H9 (cell line): ENCODE measurements around the gene FAM174B. TPM values are rescaled to one million over a fixed set of nuclear protein-coding genes. Genes with fewer than 3 reads are reported as not detected.

Source experiments
- DNase-seq: peaks from one replicate; pipeline ENCODE4 v3.0.0-alpha.2; 2017
- H2AFZ ChIP-seq: one replicate; pipeline ENCODE4 v1.6.1; 2013; ENCODE audit warnings: mild to moderate bottlenecking, low read length, control low read depth, moderate library complexity
- H2AK5ac ChIP-seq: 2 replicates; pipeline ENCODE4 v1.6.1; 2013; ENCODE audit warnings: low read length, control low read depth, mixed read lengths; ENCODE audit not compliant: insufficient read length
- H2BK120ac ChIP-seq: one replicate; pipeline ENCODE4 v1.6.1; 2013; ENCODE audit warnings: low read depth, mild to moderate bottlenecking, low read length, control low read depth, inconsistent platforms; ENCODE audit not compliant: poor library complexity, severe bottlenecking
- H2BK12ac ChIP-seq: 2 replicates; pipeline ENCODE4 v1.6.1; 2013; ENCODE audit warnings: low read length, control low read depth, mixed read lengths, low read depth; ENCODE audit not compliant: insufficient read length
- H2BK15ac ChIP-seq: 2 replicates; pipeline ENCODE4 v1.6.1; 2013; ENCODE audit warnings: low read depth, low read length, control low read depth
- H2BK20ac ChIP-seq: one replicate; pipeline ENCODE4 v1.6.1; 2013; ENCODE audit warnings: low read depth, mild to moderate bottlenecking, low read length, control low read depth, inconsistent platforms; ENCODE audit not compliant: poor library complexity, severe bottlenecking
- H2BK5ac ChIP-seq: 2 replicates; pipeline ENCODE4 v1.6.1; 2013; ENCODE audit warnings: low read length, control low read depth, mixed read lengths; ENCODE audit not compliant: insufficient read length
- H3K14ac ChIP-seq: 2 replicates; pipeline ENCODE4 v1.6.1; 2013; ENCODE audit warnings: low read length, control low read depth; ENCODE audit not compliant: insufficient read depth
- H3K18ac ChIP-seq: 2 replicates; pipeline ENCODE4 v1.6.1; 2013; ENCODE audit warnings: low read depth, mild to moderate bottlenecking, mixed read lengths, low read length, control low read depth; ENCODE audit not compliant: insufficient read length
- H3K23ac ChIP-seq: 2 replicates; pipeline ENCODE4 v1.6.1; 2013; ENCODE audit warnings: low read length, control low read depth, mixed read lengths, low read depth; ENCODE audit not compliant: insufficient read length
- H3K23me2 ChIP-seq: 2 replicates; pipeline ENCODE4 v1.6.1; 2013; ENCODE audit warnings: low read depth, mild to moderate bottlenecking, mixed read lengths, low read length, control low read depth; ENCODE audit not compliant: insufficient read length, poor library complexity, severe bottlenecking
- H3K27ac ChIP-seq: 2 replicates; pipeline ENCODE4 v1.5.1; 2013; ENCODE audit warnings: low read length, control low read depth, mixed read lengths, low read depth; ENCODE audit not compliant: insufficient read length
- H3K27me3 ChIP-seq: 2 replicates; pipeline ENCODE4 v1.6.1; 2013; ENCODE audit warnings: low read length, control low read depth, inconsistent platforms; ENCODE audit not compliant: insufficient read depth
- H3K4ac ChIP-seq: 2 replicates; pipeline ENCODE4 v1.6.1; 2013; ENCODE audit warnings: low read depth, mild to moderate bottlenecking, control low read depth, inconsistent platforms, low read length, moderate library complexity
- H3K4me1 ChIP-seq: 2 replicates; pipeline ENCODE4 v1.6.1; 2013; ENCODE audit warnings: low read length, control low read depth, inconsistent platforms; ENCODE audit not compliant: insufficient read depth
- H3K4me2 ChIP-seq: 2 replicates; pipeline ENCODE4 v1.6.1; 2013; ENCODE audit warnings: low read length, control low read depth, mixed read lengths; ENCODE audit not compliant: insufficient read length, insufficient read depth
- H3K56ac ChIP-seq: 2 replicates; pipeline ENCODE4 v1.6.1; 2013; ENCODE audit warnings: low read depth, mild to moderate bottlenecking, mixed read lengths, low read length, control low read depth; ENCODE audit not compliant: insufficient read length
- H3K79me1 ChIP-seq: 2 replicates; pipeline ENCODE4 v1.6.1; 2013; ENCODE audit warnings: low read depth, mild to moderate bottlenecking, moderate library complexity, low read length, control low read depth, inconsistent platforms; ENCODE audit not compliant: insufficient read depth, poor library complexity, severe bottlenecking
- H3K79me2 ChIP-seq: 2 replicates; pipeline ENCODE4 v1.6.1; 2013; ENCODE audit warnings: low read length, control low read depth, inconsistent platforms; ENCODE audit not compliant: insufficient read depth
- H3K9ac ChIP-seq: 2 replicates; pipeline ENCODE4 v1.6.1; 2013; ENCODE audit warnings: low read length, control low read depth, mixed read lengths; ENCODE audit not compliant: insufficient read length; ENCODE audit errors: extremely low read depth
- H3K9me3 ChIP-seq: one replicate; pipeline ENCODE4 v1.6.1; 2013; ENCODE audit warnings: low read depth, low read length, inconsistent platforms; ENCODE audit not compliant: control insufficient read depth
- H3T11ph ChIP-seq: one replicate; pipeline ENCODE4 v1.6.1; 2013; ENCODE audit warnings: mild to moderate bottlenecking, low read length, control low read depth, inconsistent platforms
- H4K20me1 ChIP-seq: one replicate; pipeline ENCODE4 v1.6.1; 2013; ENCODE audit not compliant: control insufficient read depth, insufficient read length, insufficient read depth
- H4K5ac ChIP-seq: 2 replicates; pipeline ENCODE4 v1.6.1; 2013; ENCODE audit warnings: low read depth, mild to moderate bottlenecking, mixed read lengths, low read length, control low read depth; ENCODE audit not compliant: insufficient read length
- H4K8ac ChIP-seq: replicated peaks from 2 replicates; pipeline ENCODE4 v1.6.1; 2013; ENCODE audit warnings: low read length, control low read depth, mixed read lengths, low read depth; ENCODE audit not compliant: insufficient read length
- H4K91ac ChIP-seq: 2 replicates; pipeline ENCODE4 v1.6.1; 2013; ENCODE audit warnings: low read depth, mild to moderate bottlenecking, moderate library complexity, mixed read lengths, low read length, control low read depth; ENCODE audit not compliant: insufficient read length
- H3K27ac Mint-ChIP-seq, 3 experiments: 2 replicates in 2 of 3; 3 replicates in 1 of 3; pipeline ENCODE4 v1.8.0; 2020 to 2021; ENCODE audit warnings: mixed read lengths in 3 of 3, mild to moderate bottlenecking in 1 of 3, moderate library complexity in 1 of 3
- H3K27me3 Mint-ChIP-seq: 2 replicates; pipeline ENCODE4 v1.8.0; 2021; ENCODE audit warnings: low read depth, mild to moderate bottlenecking, moderate library complexity, mixed read lengths
- H3K36me3 Mint-ChIP-seq, 3 experiments: 2 replicates in 2 of 3; 3 replicates in 1 of 3; pipeline ENCODE4 v1.8.0; 2020 to 2021; ENCODE audit warnings: low read depth in 3 of 3, mixed read lengths in 3 of 3; ENCODE audit not compliant: insufficient read depth in 1 of 3
- H3K4me1 Mint-ChIP-seq, 2 experiments: 2 replicates each; pipeline ENCODE4 v1.8.0; 2020; ENCODE audit warnings: mixed read lengths in 2 of 2
- H3K4me3 Mint-ChIP-seq, 2 experiments: 2 replicates in 1 of 2; 3 replicates in 1 of 2; pipeline ENCODE4 v1.8.0; 2020 to 2021; ENCODE audit warnings: mild to moderate bottlenecking in 2 of 2, mixed read lengths in 2 of 2, moderate library complexity in 1 of 2
- H3K9me3 Mint-ChIP-seq, 2 experiments: 2 replicates in 1 of 2; 3 replicates in 1 of 2; pipeline ENCODE4 v1.8.0; 2020; ENCODE audit warnings: mild to moderate bottlenecking in 2 of 2, mixed read lengths in 2 of 2, moderate library complexity in 1 of 2
- CTCF ChIP-seq: fragments of 200-600 bp; sonication (generic); conservative IDR thresholded peaks from 3 replicates; pipeline ENCODE4 v1.8.0; 2021; ENCODE audit warnings: antibody characterized with exemption, mild to moderate bottlenecking
- WGBS: extraction: QIAGEN DNeasy Blood & Tissue Kit; methylation state at CpG from one replicate; pipeline ENCODE4 v1.1.7; 2013; ENCODE audit warnings: missing lambda C conversion rate, low lambda C conversion rate, mixed read lengths; ENCODE audit not compliant: insufficient read length; ENCODE audit errors: extremely low coverage; 5-methylcytosine and 5-hydroxymethylcytosine counted together
- total RNA-seq: library from RNA; stranded (reverse); gene quantifications from 2 replicates; pipeline ENCODE4 v1.2.1, GENCODE V29; 2021

FAM174B gene
- total RNA-seq, 1 experiment from 2014 or later: 38.0 TPM

- no peak overlapping the region for H2BK12ac ChIP-seq
- H2BK5ac ChIP-seq: no peak overlapping the region
- H3K18ac ChIP-seq: no peak overlapping the region
- H3K4me2 ChIP-seq: no peak overlapping the region
- H2BK120ac ChIP-seq: no peak overlapping the region
- H2BK20ac ChIP-seq: no peak overlapping the region
- H4K20me1 ChIP-seq: no peaks in the 10 kb centered on the region
- H2BK15ac ChIP-seq: no peak overlapping the region
- Mint-ChIP-seq H3K27ac (no peak overlapping the region; a peak in 1 of 7 replicates), H3K4me1 (peaks cover 29 to 40% of the 10 kb centered on the region in 2 experiments), H3K27me3 (peaks cover 61% of the 10 kb centered on the region), H3K9me3 (no peaks in the 10 kb centered on the region; a peak in 2 of 5 replicates), H3K36me3 (no peaks in the 10 kb centered on the region), H3K4me3 (no peak overlapping the region)
- H3K27me3 ChIP-seq: no peaks in the 10 kb centered on the region; the same call in none of the 2 replicates
- H3K23me2 ChIP-seq: no peaks in the 10 kb centered on the region
- H3K79me1 ChIP-seq: no peaks in the 10 kb centered on the region
- H4K5ac ChIP-seq: no peak overlapping the region
- H3K79me2 ChIP-seq: no peaks in the 10 kb centered on the region
- no peak overlapping the region for H3K14ac ChIP-seq
- WGBS: no CpG with 5 or more reads among the region's 6 CpGs
- no peak for DNase-seq
- H3T11ph ChIP-seq: no peak overlapping the region
- H3K27ac ChIP-seq: no peak overlapping the region
- H2AFZ ChIP-seq: no peak overlapping the region
- TF ChIP-seq CTCF: no peak
- no peak overlapping the region for H3K4ac ChIP-seq
- no peak overlapping the region for H3K9ac ChIP-seq
- H3K56ac ChIP-seq: no peak overlapping the region
- no peak overlapping the region for H2AK5ac ChIP-seq
- peak overlapping the region; percentile 3 for H4K91ac ChIP-seq
- no peaks in the 10 kb centered on the region for H3K9me3 ChIP-seq
- H3K4me1 ChIP-seq: peaks cover 5% of the 10 kb centered on the region; the same call in 1 of the 2 replicates
- no peak overlapping the region for H3K23ac ChIP-seq
- no peak overlapping the region for H4K8ac ChIP-seq
Observed at GRCh38 chr15:92672102-92672501, 16.5 kb upstream of the FAM174B start.
